Prostate gland (tissue), 2 donors: ENCODE results near the gene ARL6IP1. TPM values are rescaled to one million over a fixed set of nuclear protein-coding genes. Genes with fewer than 3 reads are reported as not detected.

Experiments
- DNase-seq: peaks from one replicate; pipeline ENCODE4 v3.0.0-alpha.2; 2019; ENCODE audit warnings: low spot score
- H3K27ac ChIP-seq, 2 donors: fragments of 200-600 bp; sonication (generic); 2 replicates each; pipeline ENCODE4 v1.5.1; 2017 to 2019
- H3K27me3 ChIP-seq: fragments of 200-600 bp; sonication (generic); replicated peaks from 2 replicates; pipeline ENCODE4 v1.5.1; 2019; ENCODE audit not compliant: insufficient read depth
- H3K36me3 ChIP-seq, 2 donors: fragments of 200-600 bp; sonication (generic); 1 replicate in 1 of 2; 2 replicates in 1 of 2; pipeline versions ENCODE4 v1.5.1 to v1.8.1; 2017 to 2019
- H3K4me1 ChIP-seq: fragments of 200-600 bp; sonication (generic); replicated peaks from 2 replicates; pipeline ENCODE4 v1.5.1; 2019
- H3K4me3 ChIP-seq, 2 donors: fragments of 200-600 bp; sonication (generic); 2 replicates each; pipeline ENCODE4 v1.5.1; 2017 to 2019
- H3K9me3 ChIP-seq: fragments of 200-600 bp; sonication (generic); 2 replicates; pipeline ENCODE4 v1.5.1; 2017
- CTCF ChIP-seq, 4 experiments: fragments of 200-600 bp in 2 of 4; fragments of 450-650 bp in 2 of 4; sonication (generic) in 2 of 4; IDR thresholded peaks; 1 replicate in 3 of 4; 2 replicates in 1 of 4; pipeline ENCODE4 v1.5.1; 2016 to 2019; ENCODE audit warnings: antibody characterized with exemption in 4 of 4, mild to moderate bottlenecking in 2 of 4, moderate library complexity in 2 of 4
- POLR2A ChIP-seq: fragments of 450-650 bp; IDR thresholded peaks from one replicate; pipeline ENCODE4 v1.6.1; 2016; ENCODE audit warnings: antibody characterized with exemption, mild to moderate bottlenecking
- POLR2AphosphoS5 ChIP-seq: sonication (generic); formaldehyde crosslinking; IDR thresholded peaks from one replicate; pipeline ENCODE4 v1.6.1; 2017; ENCODE audit warnings: antibody characterized with exemption
- WGBS: methylation state at CpG from one replicate; pipeline ENCODE4 v1.1.5; 2018; 5-methylcytosine and 5-hydroxymethylcytosine counted together
- intact Hi-C: fragments of 100-400 bp; cut with DNase I; formaldehyde crosslinking; loops from one replicate; pipeline ENCODE4 v1.14.2; 2022
- total RNA-seq, 2 donors: library from RNA; depleted of rRNA; stranded (reverse); fragments of >200 nt; gene quantifications; one replicate each; pipeline ENCODE4 v1.1.0, GENCODE V29; 2016

The ARL6IP1 gene
- total RNA-seq, 2 donors from 2014 or later = 226 to 298 TPM

- intact Hi-C loops = loop anchor here (1.0 to 2.0 kb wide), 3 partner anchors 10 to 168 kb away; partner anchors contain the start of genes RPS15A and SMG1
- Histone ChIP-seq H3K27me3 (no peaks in the 10 kb centered on the region), H3K27ac (peak overlapping the region; percentile 86 to 89), H3K4me3 (peak overlapping the region; percentile 81 to 82), H3K9me3 (no peaks in the 10 kb centered on the region), H3K4me1 (peaks cover 5% of the 10 kb centered on the region), H3K36me3 (no peaks in the 10 kb centered on the region)
- no peak for DNase-seq
- WGBS = 0% methylated on average over 15 of the region's 15 CpGs
- no peak for TF ChIP-seq POLR2A
- no peak for TF ChIP-seq CTCF (IDR thresholded peaks at IDR 0.05)
- TF ChIP-seq POLR2AphosphoS5 = no peak
These were observed 589 bp downstream of the ARL6IP1 start for GRCh38 chr16:18800775-18801144.

GRCh38 chr16:18800293-18800692, 1.1 kb downstream of the ARL6IP1 start:
- 2% methylated on average over 8 of the region's 8 CpGs for WGBS
- H3K4me1 ChIP-seq = peaks cover 5% of the 10 kb centered on the region
- H3K27me3 ChIP-seq = no peaks in the 10 kb centered on the region
- H3K9me3 ChIP-seq = no peaks in the 10 kb centered on the region
- H3K4me3 ChIP-seq = peak overlapping the region; percentile 81 to 82
- no peak for DNase-seq
- no peaks in the 10 kb centered on the region for H3K36me3 ChIP-seq
- H3K27ac ChIP-seq = peak overlapping the region; percentile 86 to 89
- TF ChIP-seq POLR2A (no peak), CTCF (IDR thresholded peaks at IDR 0.05) (no peak), POLR2AphosphoS5 (no peak)
- intact Hi-C loops = loop anchor here (2.0 kb wide), 2 partner anchors 127 to 169 kb away; partner anchors contain the start of gene SMG1

- TF ChIP-seq POLR2A (no peak), CTCF (IDR thresholded peaks at IDR 0.05) (no peak), POLR2AphosphoS5 (no peak)
- DNase-seq = no peak
- peaks cover 5% of the 10 kb centered on the region for H3K4me1 ChIP-seq
- no peaks in the 10 kb centered on the region for H3K27me3 ChIP-seq
- no peaks in the 10 kb centered on the region for H3K9me3 ChIP-seq
- no peak overlapping the region for H3K4me3 ChIP-seq
- H3K27ac ChIP-seq = no peak overlapping the region
- 74% methylated on average over 3 of the region's 3 CpGs for WGBS
- intact Hi-C loops = no loop called here
- H3K36me3 ChIP-seq = no peaks in the 10 kb centered on the region
These were observed 1.8 kb downstream of the ARL6IP1 start for GRCh38 chr16:18799500-18799899.

- WGBS = 30% methylated on average over 4 of the region's 4 CpGs
- Histone ChIP-seq H3K9me3 (no peaks in the 10 kb centered on the region), H3K27ac (peak overlapping the region in 1 of 2 donors; percentile 6), H3K36me3 (peaks cover 0 to 3% of the 10 kb centered on the region in 2 donors), H3K4me1 (peaks cover 5% of the 10 kb centered on the region), H3K4me3 (no peak overlapping the region), H3K27me3 (no peaks in the 10 kb centered on the region)
- intact Hi-C loops = no loop called here
- TF ChIP-seq CTCF (IDR thresholded peaks at IDR 0.05) (no peak), POLR2AphosphoS5 (peak; percentile 6), POLR2A (no peak)
- no peak for DNase-seq
These were observed 3.6 kb downstream of the ARL6IP1 start for GRCh38 chr16:18797746-18798145.

GRCh38 chr16:18796377-18796776, 5.0 kb downstream of the ARL6IP1 start:
- H3K4me1 ChIP-seq = peaks cover 5% of the 10 kb centered on the region
- no peak for TF ChIP-seq CTCF (IDR thresholded peaks at IDR 0.05)
- TF ChIP-seq POLR2AphosphoS5 = no peak
- no peak for TF ChIP-seq POLR2A
- no peaks in the 10 kb centered on the region for H3K27me3 ChIP-seq
- H3K4me3 ChIP-seq = no peak overlapping the region
- H3K9me3 ChIP-seq = no peaks in the 10 kb centered on the region
- DNase-seq = no peak
- peaks cover 0 to 3% of the 10 kb centered on the region in 2 donors for H3K36me3 ChIP-seq
- 61% methylated on average over 1 of the region's 1 CpG for WGBS
- H3K27ac ChIP-seq = no peak overlapping the region
- intact Hi-C loops = no loop called here
